Astrocyte (in vitro differentiated cells and primary cell): ENCODE measurements around the gene TMED6.

Experiments
- CTCF ChIP-seq: IDR thresholded peaks from 2 replicates; pipeline ENCODE4 v1.5.1; 2011; ENCODE audit warnings: low read depth, mild to moderate bottlenecking, inconsistent platforms, low read length, moderate library complexity; ENCODE audit not compliant: insufficient read depth
- EZH2 ChIP-seq: IDR thresholded peaks from 2 replicates; pipeline ENCODE4 v1.6.1; 2012; ENCODE audit warnings: mild to moderate bottlenecking, low read length, inconsistent platforms; ENCODE audit not compliant: insufficient read depth

DNA sequence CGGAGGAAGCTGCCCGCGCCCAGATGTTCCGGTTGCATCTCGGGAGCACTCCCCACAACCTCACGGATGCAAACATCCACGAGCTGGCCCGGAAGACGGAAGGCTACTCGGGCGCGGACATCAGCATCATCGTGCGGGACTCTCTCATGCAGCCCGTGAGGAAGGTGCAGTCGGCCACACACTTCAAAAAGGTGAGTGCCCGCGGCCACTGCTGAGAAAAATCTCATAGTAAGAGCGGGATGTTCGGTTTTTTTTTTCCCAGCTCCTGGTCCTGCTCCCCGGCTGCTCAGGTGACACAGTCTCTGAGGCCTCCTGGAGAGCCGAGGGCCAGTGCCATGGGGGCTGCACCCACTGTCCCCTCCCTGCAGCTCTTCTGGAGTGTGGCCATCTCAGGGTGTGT, 30.5 kb downstream of the TMED6 start:
- TF ChIP-seq EZH2 = no peak
- TF ChIP-seq CTCF = no peak
